Ascending aorta (tissue), 2 donors: ENCODE measurements around the gene PROC. TPM values are rescaled to one million over a fixed set of nuclear protein-coding genes. Genes with fewer than 3 reads are reported as not detected.
"Not testable (repeated sequence)": the region's sequence is repeated elsewhere in the genome, so short reads cannot be mapped to it uniquely, and the experiment has no call there.

Experiments
- DNase-seq, 2 donors: peaks; one replicate each; pipeline ENCODE4 v3.0.0-alpha.2; 2019; ENCODE audit warnings: low spot score in 2 of 2
- H3K27ac ChIP-seq, 2 donors: fragments of 200-600 bp; sonication (generic); one replicate each; pipeline ENCODE4 v1.5.1; 2016 to 2017; ENCODE audit warnings: mild to moderate bottlenecking in 1 of 2
- H3K27me3 ChIP-seq: fragments of 200-600 bp; sonication (generic); one replicate; pipeline ENCODE4 v1.5.1; 2017
- H3K36me3 ChIP-seq, 2 donors: fragments of 200-600 bp; sonication (generic); one replicate each; pipeline ENCODE4 v1.5.1; 2016
- H3K4me1 ChIP-seq, 2 donors: fragments of 200-600 bp; sonication (generic); one replicate each; pipeline ENCODE4 v1.5.1; 2016 to 2017; ENCODE audit warnings: mild to moderate bottlenecking in 1 of 2
- H3K4me3 ChIP-seq, 2 donors: fragments of 200-600 bp; sonication (generic); one replicate each; pipeline ENCODE4 v1.5.1; 2016 to 2017; ENCODE audit warnings: mild to moderate bottlenecking in 1 of 2
- H3K9me3 ChIP-seq, 2 donors: fragments of 200-600 bp; sonication (generic); one replicate each; pipeline ENCODE4 v1.5.1; 2016
- CTCF ChIP-seq, 3 experiments: fragments of 200-600 bp in 2 of 3; fragments of 450-650 bp in 1 of 3; sonication (generic) in 2 of 3; IDR thresholded peaks; one replicate each; pipeline ENCODE4 v1.5.1; 2016 to 2019; ENCODE audit warnings: antibody characterized with exemption in 3 of 3, mild to moderate bottlenecking in 1 of 3, moderate library complexity in 1 of 3
- intact Hi-C: fragments of 100-400 bp; cut with DNase I; formaldehyde crosslinking; loops from one replicate; pipeline ENCODE4 v1.15.1; 2023
- total RNA-seq: library from RNA; depleted of rRNA; stranded (reverse); fragments of >200 nt; gene quantifications from one replicate; pipeline ENCODE4 v1.1.0, GENCODE V29; 2016

Gene PROC
- total RNA-seq, 1 donor from 2014 or later: not detected

- no peak for TF ChIP-seq CTCF (IDR thresholded peaks at IDR 0.05)
- intact Hi-C loops: no loop called here
- no peaks in the 10 kb centered on the region for H3K27me3 ChIP-seq
These were observed 31.2 kb downstream of the PROC start for GRCh38 chr2:127449414-127449813.

GRCh38 chr2:127449898-127450297 is 31.7 kb downstream of the PROC start:
- Histone ChIP-seq H3K4me1 (no peaks in the 10 kb centered on the region), H3K27ac (no peak overlapping the region), H3K4me3 (no peak overlapping the region), H3K9me3 (peaks cover 0 to 3% of the 10 kb centered on the region in 2 donors), H3K36me3 (no peaks in the 10 kb centered on the region), H3K27me3 (no peaks in the 10 kb centered on the region)
- TF ChIP-seq CTCF (IDR thresholded peaks at IDR 0.05): no peak
- intact Hi-C loops: no loop called here
- no peak for DNase-seq

More at GRCh38 chr2:127449414-127449813, 31.2 kb downstream of the PROC start:
- no peak for DNase-seq
- Histone ChIP-seq H3K4me3 (no peak overlapping the region), H3K9me3 (peaks cover 0 to 6% of the 10 kb centered on the region in 2 donors), H3K4me1 (no peaks in the 10 kb centered on the region), H3K36me3 (no peaks in the 10 kb centered on the region), H3K27ac (no peak overlapping the region)

- Histone ChIP-seq H3K4me1 (no peaks in the 10 kb centered on the region), H3K4me3 (no peak overlapping the region), H3K27me3 (no peaks in the 10 kb centered on the region), H3K9me3 (no peaks in the 10 kb centered on the region), H3K27ac (no peak overlapping the region), H3K36me3 (no peaks in the 10 kb centered on the region)
- intact Hi-C loops: no loop called here
- no peak for TF ChIP-seq CTCF (IDR thresholded peaks at IDR 0.05)
- no peak for DNase-seq
These were observed 33.8 kb downstream of the PROC start for GRCh38 chr2:127451981-127452380.

DNA sequence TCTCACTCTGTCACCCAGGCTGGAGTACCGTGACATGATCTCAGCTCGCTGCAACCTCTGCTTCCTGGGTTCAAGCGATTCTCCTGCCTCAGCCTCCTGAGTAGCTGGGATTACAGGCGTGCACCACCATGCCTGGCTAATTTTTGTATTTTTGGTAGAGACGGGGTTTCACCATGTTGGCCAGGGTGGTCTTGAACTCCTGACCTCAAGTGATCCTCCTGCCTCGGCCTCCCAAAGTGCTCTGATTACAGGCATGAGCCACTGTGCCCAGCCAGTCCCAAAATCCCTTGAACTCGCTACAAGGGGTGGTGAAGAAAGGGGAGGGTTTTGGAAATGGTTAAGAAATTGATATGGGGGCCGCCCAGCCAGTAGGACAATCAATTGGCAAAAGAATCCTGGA is 34.2 kb downstream of the PROC start:
- DNase-seq, H3K4me3 ChIP-seq, H3K36me3 ChIP-seq, intact Hi-C loops, H3K27me3 ChIP-seq, H3K9me3 ChIP-seq, H3K4me1 ChIP-seq, H3K27ac ChIP-seq: not testable (repeated sequence)

GRCh38 chr2:127453013-127453391 is 34.8 kb downstream of the PROC start:
- DNase-seq: no peak
- H3K4me3 ChIP-seq: no peak overlapping the region
- no peaks in the 10 kb centered on the region for H3K36me3 ChIP-seq
- no peaks in the 10 kb centered on the region for H3K4me1 ChIP-seq
- no peak overlapping the region for H3K27ac ChIP-seq
- intact Hi-C loops: no loop called here
- H3K9me3 ChIP-seq: no peaks in the 10 kb centered on the region
- no peak for TF ChIP-seq CTCF (IDR thresholded peaks at IDR 0.05)
- no peaks in the 10 kb centered on the region for H3K27me3 ChIP-seq

- Histone ChIP-seq H3K4me3 (no peak overlapping the region), H3K27ac (no peak overlapping the region), H3K27me3 (no peaks in the 10 kb centered on the region), H3K4me1 (no peaks in the 10 kb centered on the region), H3K9me3 (no peaks in the 10 kb centered on the region), H3K36me3 (no peaks in the 10 kb centered on the region)
- DNase-seq: no peak
- no peak for TF ChIP-seq CTCF (IDR thresholded peaks at IDR 0.05)
- intact Hi-C loops: no loop called here
These were observed 35.4 kb downstream of the PROC start for GRCh38 chr2:127453392-127454171.
